SK-N-SH (cell line): ENCODE measurements around the gene FMO5. TPM values are rescaled to one million over a fixed set of nuclear protein-coding genes. Genes with fewer than 3 reads are reported as not detected.

Experiments used
- CTCF ChIA-PET: fragments of 300-600, 350-600 bp; formaldehyde crosslinking; extraction: SDS; loops from one replicate; lab custom pipeline; 2021; lab: Yijun Ruan, JAX
- POLR2A ChIA-PET: fragments of 350-600 bp; sonication (Branson Sonifier 250); formaldehyde crosslinking; extraction: SDS; loops from one replicate; lab custom pipeline; 2020; ENCODE audit warnings: antibody characterized with exemption, inconsistent platforms; lab: Yijun Ruan, JAX
- DNase-seq: peaks from one replicate; pipeline ENCODE4 v3.0.0; 2012
- H2AFZ ChIP-seq: fragments of 200-600 bp; sonication (generic); 2 replicates; pipeline ENCODE4 v1.8.1; 2016; ENCODE audit warnings: antibody characterized with exemption, mild to moderate bottlenecking, low read depth
- H3F3A ChIP-seq: fragments of 200-600 bp; sonication (generic); replicated peaks from 2 replicates; pipeline ENCODE3; 2016; ENCODE audit warnings: antibody characterized with exemption, mild to moderate bottlenecking; ENCODE audit not compliant: insufficient read depth
- H3K27ac ChIP-seq, 2 experiments: fragments of 200-500 bp in 1 of 2; fragments of 200-600 bp in 1 of 2; sonication (Bioruptor generic) in 1 of 2; sonication (generic), shearing (Covaris generic) in 1 of 2; 2 replicates each; pipeline versions ENCODE4 v1.5.1 to v1.6.1; 2014 to 2016; ENCODE audit warnings: low read depth in 2 of 2, inconsistent platforms in 1 of 2, low read length in 1 of 2, mild to moderate bottlenecking in 1 of 2, mixed read lengths in 1 of 2
- H3K27me3 ChIP-seq: fragments of 200-600 bp; sonication (generic), shearing (Covaris generic); 2 replicates; pipeline ENCODE4 v1.6.1; 2016; ENCODE audit warnings: mixed run types; ENCODE audit not compliant: insufficient read depth
- H3K36me3 ChIP-seq, 2 experiments: fragments of 200-500 bp in 1 of 2; fragments of 200-600 bp in 1 of 2; sonication (Bioruptor generic) in 1 of 2; sonication (generic) in 1 of 2; replicated peaks in 1 of 2; 2 replicates each; pipeline versions ENCODE3 to v1.5.1; 2014 to 2016; ENCODE audit warnings: low read length in 1 of 2, mild to moderate bottlenecking in 1 of 2; ENCODE audit not compliant: insufficient read depth in 2 of 2, control insufficient read depth in 1 of 2
- H3K4me1 ChIP-seq, 2 experiments: fragments of 200-500 bp in 1 of 2; fragments of 200-600 bp in 1 of 2; sonication (Bioruptor generic) in 1 of 2; sonication (generic), shearing (Covaris generic) in 1 of 2; 2 replicates each; pipeline versions ENCODE4 v1.5.1 to v1.6.1; 2014 to 2016; ENCODE audit warnings: low read depth in 1 of 2, low read length in 1 of 2, mixed run types in 1 of 2; ENCODE audit not compliant: insufficient read depth in 2 of 2, control insufficient read depth in 1 of 2
- H3K4me2 ChIP-seq: fragments of 200-600 bp; sonication (generic), shearing (Covaris generic); 2 replicates; pipeline ENCODE4 v1.6.1; 2017; ENCODE audit warnings: mixed run types
- H3K4me3 ChIP-seq, 2 experiments: fragments of 200-500 bp in 1 of 2; fragments of 200-600 bp in 1 of 2; sonication (Bioruptor generic) in 1 of 2; sonication (generic), shearing (Covaris generic) in 1 of 2; 2 replicates each; pipeline versions ENCODE4 v1.5.1 to v1.8.1; 2014 to 2016; ENCODE audit warnings: low read depth in 2 of 2, inconsistent platforms in 1 of 2, low read length in 1 of 2, mild to moderate bottlenecking in 1 of 2, mixed read lengths in 1 of 2, moderate library complexity in 1 of 2
- H3K79me2 ChIP-seq: fragments of 200-600 bp; sonication (generic); 2 replicates; pipeline ENCODE4 v1.8.1; 2017; ENCODE audit warnings: mild to moderate bottlenecking; ENCODE audit not compliant: insufficient read depth
- H3K9ac ChIP-seq: fragments of 200-600 bp; sonication (generic); 2 replicates; pipeline ENCODE4 v1.6.1; 2017; ENCODE audit warnings: mixed run types
- H3K9me2 ChIP-seq: fragments of 200-600 bp; sonication (generic); 2 replicates; pipeline ENCODE4 v1.6.1; 2017; ENCODE audit warnings: mixed run types
- H3K9me3 ChIP-seq: fragments of 200-600 bp; sonication (generic); 2 replicates; pipeline ENCODE4 v1.6.1; 2017; ENCODE audit warnings: mixed run types, mild to moderate bottlenecking, moderate library complexity
- H4K20me1 ChIP-seq: fragments of 200-600 bp; sonication (generic); 2 replicates; pipeline ENCODE4 v1.6.1; 2017; ENCODE audit warnings: mild to moderate bottlenecking, mixed run types; ENCODE audit not compliant: insufficient read depth
- CHD2 ChIP-seq: fragments of 150-350 bp; IDR thresholded peaks from 2 replicates; pipeline ENCODE4 v1.6.1; 2018; ENCODE audit warnings: low read length; ENCODE audit not compliant: partially characterized antibody
- ELF1 ChIP-seq: IDR thresholded peaks from 2 replicates; pipeline ENCODE4 v1.4.0; 2012
- FOXJ3 ChIP-seq: sonication (generic); formaldehyde crosslinking; IDR thresholded peaks from 2 replicates; pipeline ENCODE4 v1.5.1; 2020; ENCODE audit warnings: mild to moderate bottlenecking, missing genetic modification reagents
- GABPA ChIP-seq: IDR thresholded peaks from 2 replicates; pipeline ENCODE4 v1.4.0; 2012; ENCODE audit warnings: low read depth, mild to moderate bottlenecking
- GATA2 ChIP-seq: sonication (generic); formaldehyde crosslinking; IDR thresholded peaks from 2 replicates; pipeline ENCODE4 v1.5.0; 2020; ENCODE audit warnings: mild to moderate bottlenecking, missing genetic modification reagents
- JUND ChIP-seq: IDR thresholded peaks from 2 replicates; pipeline ENCODE4 v1.4.0; 2012
- MEF2A ChIP-seq: IDR thresholded peaks from 2 replicates; pipeline ENCODE4 v1.4.0; 2012; ENCODE audit warnings: low read depth, borderline replicate concordance
- NFIC ChIP-seq: IDR thresholded peaks from 2 replicates; pipeline ENCODE4 v1.4.0; 2012; ENCODE audit warnings: borderline replicate concordance
- NRF1 ChIP-seq: IDR thresholded peaks from 2 replicates; pipeline ENCODE4 v1.6.1; 2012; ENCODE audit warnings: low read depth, mild to moderate bottlenecking, low read length
- RAD21 ChIP-seq: IDR thresholded peaks from 2 replicates; pipeline ENCODE4 v1.6.1; 2012; ENCODE audit warnings: mild to moderate bottlenecking, low read length
- SIN3A ChIP-seq: IDR thresholded peaks from 2 replicates; pipeline ENCODE4 v1.6.1; 2012; ENCODE audit warnings: low read depth, mild to moderate bottlenecking, low read length, moderate library complexity, borderline replicate concordance
- WGBS: methylation state at CpG from one replicate; pipeline ENCODE4 v1.1.6; 2017; ENCODE audit warnings: low lambda C conversion rate; 5-methylcytosine and 5-hydroxymethylcytosine counted together
- polyA plus RNA-seq, 3 experiments: library from polyadenylated mRNA; depleted of rRNA; stranded (reverse); fragments of >200 nt; gene quantifications; 2 replicates each; pipeline ENCODE4 v1.2.3, GENCODE V29; 2012
- TF ChIP-seq, protein P1 (sequence below): fragments of 150-350 bp; IDR thresholded peaks from 2 replicates; pipeline ENCODE4 v1.6.1; 2017; ENCODE audit warnings: antibody characterized with exemption, low read length, low read depth, borderline replicate concordance
- TF ChIP-seq, protein P2 (sequence below): fragments of 150-350 bp; IDR thresholded peaks from 2 replicates; pipeline ENCODE4 v1.6.1; 2016; ENCODE audit warnings: mild to moderate bottlenecking, low read depth, low read length
- TF ChIP-seq, protein P3 (sequence below): IDR thresholded peaks from 2 replicates; pipeline ENCODE4 v1.4.0; 2012; ENCODE audit warnings: low read depth, borderline replicate concordance
- TF ChIP-seq, protein P4 (sequence below): fragments of 200-600 bp; sonication (generic); IDR thresholded peaks from 2 replicates; pipeline ENCODE4 v1.6.1; 2017; ENCODE audit warnings: antibody characterized with exemption, mild to moderate bottlenecking, moderate library complexity
- TF ChIP-seq, protein P5 (sequence below): IDR thresholded peaks from 2 replicates; pipeline ENCODE4 v1.4.0; 2012; ENCODE audit warnings: low read depth
- TF ChIP-seq, protein P6 (sequence below): IDR thresholded peaks from 2 replicates; pipeline ENCODE4; 2012

FMO5 gene
- polyA plus RNA-seq, 1 of the 3 experiments (the other 2 are of a cell fraction): 0.30 TPM

DNA sequence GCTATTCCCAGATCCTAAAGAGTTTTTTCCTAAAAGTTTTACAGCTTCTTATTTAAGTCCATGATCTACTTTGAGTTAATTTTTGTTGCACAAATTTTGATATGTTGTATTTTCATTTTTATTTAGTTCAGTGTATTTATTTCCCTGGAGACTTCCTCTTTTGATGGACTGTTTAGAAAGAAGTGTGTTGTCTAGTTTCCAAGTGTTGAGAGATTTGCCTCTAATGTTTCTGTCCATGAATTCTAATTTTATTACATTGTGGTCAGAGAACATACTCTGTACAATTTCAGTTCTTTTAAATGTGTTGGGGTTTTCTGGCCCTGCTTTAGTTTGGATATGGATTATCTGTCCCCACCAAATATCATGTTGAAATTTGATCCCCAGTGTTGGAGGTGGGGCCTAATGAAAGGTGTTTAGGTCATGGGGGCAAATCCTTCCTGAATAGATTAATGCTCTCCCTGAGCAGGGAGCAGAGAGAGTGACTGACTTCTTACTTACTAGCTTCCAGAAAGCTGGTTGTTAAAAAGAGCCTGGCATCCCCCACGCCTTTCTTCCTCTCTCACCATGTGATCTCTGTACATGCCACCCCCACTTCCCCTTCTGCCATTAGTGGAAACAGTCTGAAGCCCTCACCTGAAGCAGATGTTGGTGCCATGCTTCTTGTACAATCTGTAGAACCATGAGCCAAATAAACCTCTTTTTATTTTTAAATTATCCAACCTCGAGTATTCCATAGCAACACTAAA, 21.9 kb upstream of the FMO5 start:
- DNase-seq: no peak
- no peaks in the 10 kb centered on the region for H3K9me2 ChIP-seq
- 100% methylated on average over 2 of the region's 2 CpGs for WGBS
- H3K36me3 ChIP-seq: no peaks in the 10 kb centered on the region
- H3K4me1 ChIP-seq: peaks cover 0 to 19% of the 10 kb centered on the region in 2 experiments; a peak in 2 of 4 replicates
- H3K79me2 ChIP-seq: peaks cover 88% of the 10 kb centered on the region
- CTCF ChIA-PET: interaction anchor here (1.2 kb wide), 1 partner anchor 26 kb away, joined by 3 read pairs; no protein-coding TSS in a partner anchor
- H4K20me1 ChIP-seq: 0 out of 2 replicates have a peak, but pooled peaks cover 28% of the 10 kb centered on the region
- H3K27me3 ChIP-seq: no peaks in the 10 kb centered on the region
- H2AFZ ChIP-seq: no peak overlapping the region
- no peak overlapping the region for H3K4me2 ChIP-seq
- no peak overlapping the region for H3K27ac ChIP-seq
- TF ChIP-seq, protein P1, sequence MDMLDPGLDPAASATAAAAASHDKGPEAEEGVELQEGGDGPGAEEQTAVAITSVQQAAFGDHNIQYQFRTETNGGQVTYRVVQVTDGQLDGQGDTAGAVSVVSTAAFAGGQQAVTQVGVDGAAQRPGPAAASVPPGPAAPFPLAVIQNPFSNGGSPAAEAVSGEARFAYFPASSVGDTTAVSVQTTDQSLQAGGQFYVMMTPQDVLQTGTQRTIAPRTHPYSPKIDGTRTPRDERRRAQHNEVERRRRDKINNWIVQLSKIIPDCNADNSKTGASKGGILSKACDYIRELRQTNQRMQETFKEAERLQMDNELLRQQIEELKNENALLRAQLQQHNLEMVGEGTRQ: no peak
- TF ChIP-seq SIN3A (no peak), CHD2 (no peak), MEF2A (no peak), ELF1 (no peak), GATA2 (CRISPR knock-in tag) (no peak), NRF1 (no peak), FOXJ3 (CRISPR knock-in tag) (no peak), GABPA (no peak)
- TF ChIP-seq, protein P2, sequence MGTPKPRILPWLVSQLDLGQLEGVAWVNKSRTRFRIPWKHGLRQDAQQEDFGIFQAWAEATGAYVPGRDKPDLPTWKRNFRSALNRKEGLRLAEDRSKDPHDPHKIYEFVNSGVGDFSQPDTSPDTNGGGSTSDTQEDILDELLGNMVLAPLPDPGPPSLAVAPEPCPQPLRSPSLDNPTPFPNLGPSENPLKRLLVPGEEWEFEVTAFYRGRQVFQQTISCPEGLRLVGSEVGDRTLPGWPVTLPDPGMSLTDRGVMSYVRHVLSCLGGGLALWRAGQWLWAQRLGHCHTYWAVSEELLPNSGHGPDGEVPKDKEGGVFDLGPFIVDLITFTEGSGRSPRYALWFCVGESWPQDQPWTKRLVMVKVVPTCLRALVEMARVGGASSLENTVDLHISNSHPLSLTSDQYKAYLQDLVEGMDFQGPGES: no peak
- no peaks in the 10 kb centered on the region for H3K9me3 ChIP-seq
- peaks cover 4% of the 10 kb centered on the region for H3F3A ChIP-seq
- no peak overlapping the region for H3K9ac ChIP-seq
- H3K4me3 ChIP-seq: no peak overlapping the region
- POLR2A ChIA-PET: no interaction called here

DNA sequence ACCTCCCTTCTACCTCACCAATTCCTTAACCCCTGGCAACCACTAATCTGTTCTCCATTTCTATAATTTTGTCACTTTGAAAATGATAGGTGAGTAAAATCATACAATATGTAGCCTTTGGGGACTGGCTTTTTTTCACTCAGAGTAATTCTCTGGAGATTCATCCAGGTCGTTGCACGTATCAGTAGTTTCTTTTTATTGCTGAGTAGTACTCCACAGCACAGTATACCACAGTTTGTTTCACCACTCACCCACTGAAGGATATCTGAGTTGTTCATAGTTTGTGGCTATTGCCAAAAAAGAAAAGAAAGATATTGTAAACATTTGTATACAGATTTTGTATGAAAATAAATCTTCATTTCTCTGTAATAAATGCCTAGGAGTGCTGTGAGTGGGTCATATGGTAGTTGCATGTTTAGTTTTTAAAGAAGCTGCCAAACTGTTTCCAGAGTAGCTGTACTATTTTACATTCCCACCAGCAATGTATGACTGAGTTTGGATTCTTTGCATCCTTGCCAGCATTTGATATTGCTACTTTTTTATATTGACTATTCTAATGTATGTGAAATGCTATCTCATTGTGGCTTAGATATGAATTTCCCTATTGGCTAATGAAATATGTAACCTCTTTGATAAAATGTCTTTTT, 21.0 kb upstream of the FMO5 start:
- no peak overlapping the region for H3K4me2 ChIP-seq
- H3K36me3 ChIP-seq: no peaks in the 10 kb centered on the region
- no peak overlapping the region for H3K27ac ChIP-seq
- WGBS: 76% methylated on average over 2 of the region's 2 CpGs
- no peak overlapping the region for H2AFZ ChIP-seq
- H3F3A ChIP-seq: peaks cover 4% of the 10 kb centered on the region
- no peaks in the 10 kb centered on the region for H3K9me2 ChIP-seq
- POLR2A ChIA-PET: no interaction called here
- H3K4me3 ChIP-seq: no peak overlapping the region
- H3K9ac ChIP-seq: no peak overlapping the region
- TF ChIP-seq, protein P3, sequence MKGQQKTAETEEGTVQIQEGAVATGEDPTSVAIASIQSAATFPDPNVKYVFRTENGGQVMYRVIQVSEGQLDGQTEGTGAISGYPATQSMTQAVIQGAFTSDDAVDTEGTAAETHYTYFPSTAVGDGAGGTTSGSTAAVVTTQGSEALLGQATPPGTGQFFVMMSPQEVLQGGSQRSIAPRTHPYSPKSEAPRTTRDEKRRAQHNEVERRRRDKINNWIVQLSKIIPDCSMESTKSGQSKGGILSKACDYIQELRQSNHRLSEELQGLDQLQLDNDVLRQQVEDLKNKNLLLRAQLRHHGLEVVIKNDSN: no peak
- TF ChIP-seq, protein P4, sequence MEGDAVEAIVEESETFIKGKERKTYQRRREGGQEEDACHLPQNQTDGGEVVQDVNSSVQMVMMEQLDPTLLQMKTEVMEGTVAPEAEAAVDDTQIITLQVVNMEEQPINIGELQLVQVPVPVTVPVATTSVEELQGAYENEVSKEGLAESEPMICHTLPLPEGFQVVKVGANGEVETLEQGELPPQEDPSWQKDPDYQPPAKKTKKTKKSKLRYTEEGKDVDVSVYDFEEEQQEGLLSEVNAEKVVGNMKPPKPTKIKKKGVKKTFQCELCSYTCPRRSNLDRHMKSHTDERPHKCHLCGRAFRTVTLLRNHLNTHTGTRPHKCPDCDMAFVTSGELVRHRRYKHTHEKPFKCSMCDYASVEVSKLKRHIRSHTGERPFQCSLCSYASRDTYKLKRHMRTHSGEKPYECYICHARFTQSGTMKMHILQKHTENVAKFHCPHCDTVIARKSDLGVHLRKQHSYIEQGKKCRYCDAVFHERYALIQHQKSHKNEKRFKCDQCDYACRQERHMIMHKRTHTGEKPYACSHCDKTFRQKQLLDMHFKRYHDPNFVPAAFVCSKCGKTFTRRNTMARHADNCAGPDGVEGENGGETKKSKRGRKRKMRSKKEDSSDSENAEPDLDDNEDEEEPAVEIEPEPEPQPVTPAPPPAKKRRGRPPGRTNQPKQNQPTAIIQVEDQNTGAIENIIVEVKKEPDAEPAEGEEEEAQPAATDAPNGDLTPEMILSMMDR: no peak
- TF ChIP-seq, protein P5, sequence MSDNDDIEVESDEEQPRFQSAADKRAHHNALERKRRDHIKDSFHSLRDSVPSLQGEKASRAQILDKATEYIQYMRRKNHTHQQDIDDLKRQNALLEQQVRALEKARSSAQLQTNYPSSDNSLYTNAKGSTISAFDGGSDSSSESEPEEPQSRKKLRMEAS: no peak
- no peak for TF ChIP-seq GABPA
- TF ChIP-seq, protein P6, sequence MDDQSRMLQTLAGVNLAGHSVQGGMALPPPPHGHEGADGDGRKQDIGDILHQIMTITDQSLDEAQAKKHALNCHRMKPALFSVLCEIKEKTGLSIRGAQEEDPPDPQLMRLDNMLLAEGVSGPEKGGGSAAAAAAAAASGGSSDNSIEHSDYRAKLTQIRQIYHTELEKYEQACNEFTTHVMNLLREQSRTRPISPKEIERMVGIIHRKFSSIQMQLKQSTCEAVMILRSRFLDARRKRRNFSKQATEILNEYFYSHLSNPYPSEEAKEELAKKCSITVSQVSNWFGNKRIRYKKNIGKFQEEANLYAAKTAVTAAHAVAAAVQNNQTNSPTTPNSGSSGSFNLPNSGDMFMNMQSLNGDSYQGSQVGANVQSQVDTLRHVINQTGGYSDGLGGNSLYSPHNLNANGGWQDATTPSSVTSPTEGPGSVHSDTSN: no peak
- TF ChIP-seq RAD21: no peak
- no peak for TF ChIP-seq NFIC
- no peak for TF ChIP-seq JUND
- TF ChIP-seq ELF1: no peak
- TF ChIP-seq CHD2: no peak
- no peak for TF ChIP-seq NRF1
- DNase-seq: no peak
- H3K79me2 ChIP-seq: peaks cover 79% of the 10 kb centered on the region
- CTCF ChIA-PET: interaction anchor here (1.2 kb wide), 1 partner anchor 27 kb away, joined by 3 read pairs; no protein-coding TSS in a partner anchor
- H3K9me3 ChIP-seq: no peaks in the 10 kb centered on the region
- H4K20me1 ChIP-seq: 0 out of 2 replicates have a peak, but pooled peaks cover 28% of the 10 kb centered on the region
- H3K27me3 ChIP-seq: no peaks in the 10 kb centered on the region
- peaks cover 0 to 21% of the 10 kb centered on the region in 2 experiments; a peak in 2 of 4 replicates for H3K4me1 ChIP-seq
